GM12891 (cell line): ENCODE data around the gene CRIP2.

Experiments used
- POLR2A ChIP-seq: IDR thresholded peaks from 2 replicates; pipeline ENCODE4 v1.6.1; 2011; ENCODE audit warnings: low read depth, low read length, control low read depth
- POLR2AphosphoS5 ChIP-seq: IDR thresholded peaks from 2 replicates; pipeline ENCODE4 v1.6.1; 2011; ENCODE audit warnings: low read depth, low read length, control low read depth
- POU2F2 ChIP-seq: IDR thresholded peaks from 2 replicates; pipeline ENCODE4 v1.6.1; 2011; ENCODE audit warnings: low read depth, mild to moderate bottlenecking, control low read depth, low read length, moderate library complexity
- SPI1 ChIP-seq: IDR thresholded peaks from 2 replicates; pipeline ENCODE4 v1.6.1; 2011; ENCODE audit warnings: low read depth, low read length, control low read depth
- TAF1 ChIP-seq: IDR thresholded peaks from 2 replicates; pipeline ENCODE4 v1.6.1; 2011; ENCODE audit warnings: low read depth, low read length, control low read depth

- no peak for TF ChIP-seq TAF1
- TF ChIP-seq SPI1: no peak
- TF ChIP-seq POLR2A: no peak
- TF ChIP-seq POLR2AphosphoS5: no peak
- TF ChIP-seq POU2F2: no peak
Observed at GRCh38 chr14:105497671-105498429, 23.2 kb downstream of the CRIP2 start.
